ENCODE measurements around the gene SLC12A7. TPM values are rescaled to one million over a fixed set of nuclear protein-coding genes. Genes with fewer than 3 reads are reported as not detected.

Gene SLC12A7
- polyA plus RNA-seq, 1 donor (not counting 4 experiments of a cell fraction or from before 2014, with no cell fraction given): 1.5 TPM

GRCh38 chr5:1014346-1014745 is 97.5 kb downstream of the SLC12A7 start:
- no peak overlapping the region for H2AFZ ChIP-seq (ENCODE audit: control insufficient read depth, low read length)
- no peak overlapping the region for H3K9ac ChIP-seq (ENCODE audit: control insufficient read depth, extremely low read depth, insufficient read depth, low read length)
- FAIRE-seq: no peak
- no peak for DNase-seq (ENCODE audit: low read depth, low spot score)
- peaks cover 70% of the 10 kb centered on the region for H3K27me3 ChIP-seq (ENCODE audit: control insufficient read depth, extremely low read depth, insufficient read depth, low read length)
- H3K36me3 ChIP-seq (ENCODE audit: control insufficient read depth in 2 of 2, extremely low read depth in 1 of 2, insufficient read depth in 2 of 2, low read length in 2 of 2): no peaks in the 10 kb centered on the region
- dilution Hi-C loops (cut with MboI; ENCODE audit: extremely low pct_ligation_motif_present, low sequenced_read_pairs): no loop called here
- H3K79me2 ChIP-seq (ENCODE audit: control insufficient read depth, insufficient read depth, low read length): no peaks in the 10 kb centered on the region
- no peak for TF ChIP-seq EZH2 (IDR thresholded peaks at IDR 0.05; ENCODE audit: low read length)
- TF ChIP-seq CTCF (optimal IDR thresholded peaks at IDR 0.05 in 1 of 3, IDR thresholded peaks at IDR 0.05 in 1 of 3, conservative IDR thresholded peaks at IDR 0.05 in 1 of 3; ENCODE audit: extremely low read depth in 1 of 3, insufficient read depth in 2 of 3, low read length in 3 of 3): no peak
- H3K4me2 ChIP-seq (ENCODE audit: control insufficient read depth, extremely low read depth, insufficient read depth, low read depth, low read length): no peak overlapping the region
- H3K4me3 ChIP-seq (ENCODE audit: control insufficient read depth in 2 of 3, extremely low read depth in 1 of 3, insufficient read depth in 2 of 3, low read depth in 1 of 3, low read length in 3 of 3): no peak overlapping the region
- no peak overlapping the region for H3K27ac ChIP-seq (ENCODE audit: control insufficient read depth, insufficient read depth, low read length)
- H3K9me3 ChIP-seq (ENCODE audit: control insufficient read depth, low read depth, low read length): no peaks in the 10 kb centered on the region
- no peaks in the 10 kb centered on the region for H3K9me1 ChIP-seq (ENCODE audit: control insufficient read depth, extremely low read depth, insufficient read depth, low read length)
- H4K20me1 ChIP-seq (ENCODE audit: control insufficient read depth, extremely low read depth, insufficient read depth, low read length): no peaks in the 10 kb centered on the region
- H3K4me1 ChIP-seq (ENCODE audit: control insufficient read depth, extremely low read depth, insufficient read depth, low read length): no peaks in the 10 kb centered on the region

- no peak overlapping the region for H3K4me3 ChIP-seq (ENCODE audit: control insufficient read depth in 2 of 3, extremely low read depth in 1 of 3, insufficient read depth in 2 of 3, low read depth in 1 of 3, low read length in 3 of 3)
- TF ChIP-seq CTCF (optimal IDR thresholded peaks at IDR 0.05 in 1 of 3, IDR thresholded peaks at IDR 0.05 in 1 of 3, conservative IDR thresholded peaks at IDR 0.05 in 1 of 3; ENCODE audit: extremely low read depth in 1 of 3, insufficient read depth in 2 of 3, low read length in 3 of 3) (no peak), EZH2 (IDR thresholded peaks at IDR 0.05; ENCODE audit: low read length) (no peak)
- no peak overlapping the region for H3K27ac ChIP-seq (ENCODE audit: control insufficient read depth, insufficient read depth, low read length)
- no peaks in the 10 kb centered on the region for H3K9me1 ChIP-seq (ENCODE audit: control insufficient read depth, extremely low read depth, insufficient read depth, low read length)
- dilution Hi-C loops (cut with MboI; ENCODE audit: extremely low pct_ligation_motif_present, low sequenced_read_pairs): no loop called here
- no peaks in the 10 kb centered on the region for H3K4me1 ChIP-seq (ENCODE audit: control insufficient read depth, extremely low read depth, insufficient read depth, low read length)
- H3K36me3 ChIP-seq (ENCODE audit: control insufficient read depth in 2 of 2, extremely low read depth in 1 of 2, insufficient read depth in 2 of 2, low read length in 2 of 2): no peaks in the 10 kb centered on the region
- no peak overlapping the region for H3K9ac ChIP-seq (ENCODE audit: control insufficient read depth, extremely low read depth, insufficient read depth, low read length)
- peaks cover 72% of the 10 kb centered on the region for H3K27me3 ChIP-seq (ENCODE audit: control insufficient read depth, extremely low read depth, insufficient read depth, low read length)
- DNase-seq (ENCODE audit: low read depth, low spot score): no peak
- no peaks in the 10 kb centered on the region for H3K9me3 ChIP-seq (ENCODE audit: control insufficient read depth, low read depth, low read length)
- no peaks in the 10 kb centered on the region for H3K79me2 ChIP-seq (ENCODE audit: control insufficient read depth, insufficient read depth, low read length)
- no peaks in the 10 kb centered on the region for H4K20me1 ChIP-seq (ENCODE audit: control insufficient read depth, extremely low read depth, insufficient read depth, low read length)
- FAIRE-seq: no peak
- no peak overlapping the region for H3K4me2 ChIP-seq (ENCODE audit: control insufficient read depth, extremely low read depth, insufficient read depth, low read depth, low read length)
- H2AFZ ChIP-seq (ENCODE audit: control insufficient read depth, low read length): no peak overlapping the region
These were observed 97.9 kb downstream of the SLC12A7 start for GRCh38 chr5:1013948-1014301.

All from keratinocyte (primary cell).